Posterior vena cava (tissue), 2 donors: Measurements from ENCODE around the gene POU6F2. TPM values are rescaled to one million over a fixed set of nuclear protein-coding genes. Genes with fewer than 3 reads are reported as not detected.
"Not testable (repeated sequence)": the region's sequence is repeated elsewhere in the genome, so short reads cannot be mapped to it uniquely, and the experiment has no call there.

ENCODE experiments used
- DNase-seq: peaks from one replicate; pipeline ENCODE4 v3.0.0-alpha.2; 2020; ENCODE audit warnings: low spot score
- intact Hi-C, 2 donors: fragments of 100-400 bp; cut with DNase I; formaldehyde crosslinking; loops; one replicate each; pipeline versions ENCODE4 v1.14.1 to v1.14.2; 2022 to 2023
- total RNA-seq, 2 donors: library from RNA; stranded (reverse); fragmentation: NEBNext Ultra II Directional; extraction: Animal tissue kit (Norgen Biotek cat#: 25700); gene quantifications; one replicate each; pipeline ENCODE4 v1.2.1, GENCODE V29; 2021
- donor health status: DM: yes; HTN: yes; CAD: no.
- donor health status: DM: yes; HTN: yes; CAD: no.

Gene POU6F2
- total RNA-seq, 2 donors from 2014 or later = 0.19 to 0.69 TPM

DNA sequence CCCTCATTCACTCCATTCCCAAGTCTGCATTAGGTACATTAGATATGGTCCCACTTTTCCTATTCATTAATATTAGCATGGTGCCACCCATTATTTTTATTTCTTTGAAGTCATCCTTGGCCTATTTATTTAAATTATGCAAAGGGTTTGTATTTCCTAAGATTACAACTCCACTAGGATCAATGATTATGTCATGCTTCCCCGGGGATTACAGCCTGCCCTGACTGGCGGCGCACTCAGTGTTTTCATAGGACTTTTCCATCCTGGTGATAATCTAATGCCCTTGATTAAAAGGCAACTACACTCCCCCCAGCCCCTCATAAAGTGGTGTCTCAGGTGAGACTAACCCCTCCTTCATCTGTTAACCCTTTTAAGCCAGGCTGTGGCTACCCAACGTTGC lies 187.2 kb downstream of the POU6F2 start:
- intact Hi-C loops = no loop called here

DNA sequence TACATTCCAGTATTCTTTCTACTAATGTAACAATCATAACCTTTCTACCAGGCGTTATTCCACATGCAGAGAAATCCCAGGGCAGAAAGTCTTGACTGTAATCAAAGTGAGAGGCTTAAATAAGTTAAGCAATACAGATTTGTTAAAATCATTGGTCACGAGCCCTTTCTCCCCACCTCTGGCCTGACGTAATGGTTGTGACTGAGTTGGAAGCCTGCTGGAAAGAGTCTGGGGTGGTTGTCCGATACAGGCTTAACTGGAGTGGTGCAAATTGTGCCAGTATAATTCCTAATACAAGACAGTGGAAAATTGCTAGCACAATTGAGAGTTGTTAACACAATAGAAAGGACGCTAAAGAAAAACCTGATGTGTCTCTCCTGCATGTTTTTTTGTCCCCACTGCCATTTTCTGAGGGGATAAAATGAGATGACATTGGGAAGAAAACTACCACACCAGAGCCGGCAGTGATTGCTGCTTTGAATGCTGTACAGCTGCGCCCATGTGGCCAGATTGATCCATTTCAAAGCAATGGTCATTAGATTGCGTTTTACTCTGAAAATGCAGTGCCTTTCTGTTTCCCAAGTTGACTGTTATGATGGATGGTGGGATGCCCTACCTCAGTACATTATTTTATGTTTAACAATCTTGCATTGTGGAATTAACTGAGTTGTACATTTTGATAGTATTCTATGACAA lies 190.8 kb downstream of the POU6F2 start:
- DNase-seq = no peak
- intact Hi-C loops = no loop called here

More for the DNA sequence above, 187.2 kb downstream of the POU6F2 start:
- DNase-seq = no peak

DNA sequence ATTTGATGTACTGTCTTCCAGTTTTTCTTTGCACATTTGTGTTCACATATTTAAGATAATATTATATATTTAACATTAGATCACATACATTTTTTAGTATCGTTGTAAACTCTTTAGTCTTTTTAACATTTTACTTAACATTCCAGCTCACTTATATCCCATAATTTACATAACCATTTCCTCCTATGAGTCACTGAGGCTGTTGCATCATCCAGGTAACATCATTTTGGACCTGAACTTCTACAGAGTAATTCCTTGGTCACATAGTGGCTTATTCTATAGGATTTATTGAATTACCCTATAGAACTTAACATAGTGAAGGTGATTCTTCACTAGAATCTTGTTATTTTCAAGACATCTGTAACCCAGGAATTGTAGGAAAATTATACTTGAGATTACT lies 194.4 kb downstream of the POU6F2 start:
- intact Hi-C loops = no loop called here
- DNase-seq = no peak

DNA sequence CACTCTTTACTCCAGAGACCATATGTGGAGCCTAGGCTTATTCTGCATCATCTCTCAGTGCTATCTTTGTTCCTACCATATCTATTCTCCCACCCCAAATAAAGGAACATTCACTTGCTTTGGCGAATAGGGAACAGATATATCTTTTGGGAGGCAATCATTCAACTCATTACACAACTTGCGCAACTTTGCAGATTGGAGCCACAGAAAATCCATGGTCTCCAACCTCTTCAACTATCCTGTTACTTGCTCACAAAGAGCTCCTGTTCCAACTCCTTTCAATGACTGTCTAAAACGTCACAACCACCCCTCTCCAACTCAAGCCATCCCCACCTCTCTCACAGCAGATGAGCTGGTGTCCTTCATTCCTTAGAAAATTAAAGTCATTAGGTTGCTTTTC lies 203.7 kb downstream of the POU6F2 start:
- DNase-seq = no peak
- intact Hi-C loops = no loop called here

DNA sequence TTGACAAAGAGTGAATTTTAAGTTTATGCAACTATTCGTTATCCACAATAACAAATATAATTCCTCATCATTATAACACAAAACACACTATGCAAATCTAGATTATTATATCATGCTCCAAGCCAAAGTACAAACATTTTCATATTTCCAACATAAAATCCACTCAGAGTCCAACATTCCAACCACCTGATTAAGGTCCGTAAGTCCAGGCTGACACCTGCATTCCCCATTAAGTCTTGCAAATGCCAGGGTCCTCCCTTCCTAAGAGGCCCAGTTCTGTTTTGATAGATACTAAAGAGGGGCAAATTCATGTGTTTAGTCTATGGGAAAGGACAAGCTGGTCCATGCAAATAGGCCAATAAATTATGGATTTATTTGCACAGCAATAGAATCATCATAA lies 206.1 kb downstream of the POU6F2 start:
- intact Hi-C loops = no loop called here
- no peak for DNase-seq

DNA sequence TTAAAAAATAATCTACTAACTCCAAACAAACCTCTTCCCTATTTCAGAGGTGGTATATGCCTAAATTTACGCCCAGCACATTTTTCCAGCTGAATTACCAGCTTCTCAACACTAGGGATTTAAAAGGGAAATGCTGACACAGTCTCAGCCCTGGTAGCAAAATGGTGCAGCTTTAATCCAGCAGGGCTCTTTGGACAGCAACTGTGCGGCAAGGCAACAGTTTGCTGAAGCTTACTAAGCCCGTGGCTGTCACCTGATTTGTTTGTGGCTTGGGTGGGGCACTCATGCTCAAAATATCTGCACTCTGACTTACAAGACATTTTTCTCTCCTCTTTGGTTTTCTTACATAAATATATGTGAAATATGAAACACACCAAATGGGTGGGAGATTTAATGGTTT lies 206.7 kb downstream of the POU6F2 start:
- DNase-seq = no peak
- intact Hi-C loops = no loop called here

DNA sequence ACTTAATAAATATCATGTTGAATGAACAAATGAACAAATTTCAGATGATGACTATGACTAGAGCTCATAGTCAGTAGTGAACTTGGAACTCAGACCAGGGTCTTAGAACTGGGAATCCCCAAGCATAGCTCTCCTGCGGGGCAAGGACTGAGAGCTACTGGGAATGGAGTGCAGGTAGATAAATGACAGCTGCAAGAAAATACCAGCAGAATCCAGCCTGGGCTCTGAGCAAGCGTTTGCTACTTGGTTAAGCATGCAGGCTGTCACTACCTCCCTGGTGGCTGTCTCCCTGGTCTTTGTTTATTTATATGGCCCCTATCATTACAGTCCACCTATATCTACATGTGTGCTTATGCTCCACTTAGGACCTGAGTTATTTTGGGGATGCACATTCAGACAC lies 208.4 kb downstream of the POU6F2 start:
- intact Hi-C loops = no loop called here
- DNase-seq = no peak

DNA sequence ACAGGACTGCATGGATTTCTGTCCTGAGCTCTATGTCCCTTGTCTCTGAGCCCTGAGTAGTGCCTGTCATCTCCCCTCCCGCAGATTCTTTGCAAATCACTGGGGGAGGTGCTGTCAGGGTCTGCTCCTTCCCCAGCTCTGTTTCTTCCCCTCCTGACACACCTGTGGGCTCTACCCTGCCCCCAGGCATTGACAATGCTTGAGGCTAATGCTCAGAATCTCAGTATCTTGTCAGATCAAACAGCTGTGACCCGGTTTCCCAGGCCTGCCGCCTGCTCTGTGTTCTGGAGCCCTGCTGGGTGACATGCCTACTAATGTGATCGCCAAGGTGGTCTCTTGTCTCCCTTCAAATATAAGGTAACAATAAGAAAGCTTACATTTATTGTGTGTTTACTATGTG lies 209.0 kb downstream of the POU6F2 start:
- intact Hi-C loops = no loop called here
- no peak for DNase-seq

DNA sequence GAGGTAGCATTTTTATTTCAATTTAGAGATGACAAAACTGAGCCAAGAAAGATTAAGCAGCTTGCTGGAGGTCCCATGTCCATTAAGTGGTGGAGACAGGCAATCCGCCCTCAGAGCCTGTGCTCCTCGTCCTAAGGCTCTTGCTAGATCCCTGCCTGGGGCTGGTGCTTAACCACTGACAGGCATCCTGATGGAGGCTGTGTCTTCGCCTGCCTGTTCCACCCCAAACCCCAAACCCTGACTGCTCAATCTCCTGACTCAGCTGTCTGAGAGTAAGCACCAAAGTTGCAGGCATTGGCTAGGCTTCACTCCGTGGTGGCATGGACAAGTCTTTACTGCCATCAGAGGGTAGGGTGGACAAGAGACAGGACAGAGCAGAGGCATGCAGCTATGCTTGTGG lies 209.4 kb downstream of the POU6F2 start:
- DNase-seq = no peak
- intact Hi-C loops = no loop called here

DNA sequence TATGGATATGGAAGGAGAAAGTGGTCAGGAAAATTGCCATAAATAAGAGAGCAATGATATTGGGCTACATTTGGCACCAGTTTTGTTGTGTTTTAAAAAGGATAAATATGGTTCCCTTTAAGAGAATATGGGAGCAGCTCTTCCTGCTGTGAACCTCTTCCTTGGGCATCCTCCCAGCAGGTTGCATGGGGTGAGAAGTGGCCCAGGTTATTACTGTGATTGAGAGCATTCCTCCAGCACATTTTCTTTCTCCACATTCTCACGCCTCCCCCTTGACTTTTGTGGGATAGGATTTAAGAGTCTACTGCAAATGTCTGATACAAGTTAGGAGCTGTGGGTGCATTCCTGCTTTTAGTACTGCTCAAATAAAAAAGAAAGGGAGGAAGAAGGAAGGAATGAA lies 214.8 kb downstream of the POU6F2 start:
- no peak for DNase-seq
- intact Hi-C loops = no loop called here

DNA sequence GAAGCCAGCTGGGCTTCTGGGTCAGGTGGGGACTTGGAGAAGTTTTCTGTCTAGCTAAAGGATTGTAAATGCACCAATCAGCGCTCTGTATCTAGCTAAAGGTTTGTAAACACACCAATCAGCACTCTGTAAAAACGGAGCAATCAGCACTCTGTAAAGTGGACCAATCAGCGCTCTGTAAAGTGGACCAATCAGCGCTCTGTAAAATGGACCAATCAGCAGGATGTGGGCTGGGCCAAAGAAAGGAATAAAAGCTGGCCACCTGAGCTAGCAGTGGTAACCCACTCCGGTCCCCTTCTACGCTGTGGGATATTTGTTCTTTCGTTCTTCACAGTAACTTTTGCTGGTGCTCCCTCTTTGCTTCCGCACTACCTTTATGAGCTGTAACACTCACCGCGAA lies 216.7 kb downstream of the POU6F2 start:
- intact Hi-C loops, DNase-seq: not testable (repeated sequence)

DNA sequence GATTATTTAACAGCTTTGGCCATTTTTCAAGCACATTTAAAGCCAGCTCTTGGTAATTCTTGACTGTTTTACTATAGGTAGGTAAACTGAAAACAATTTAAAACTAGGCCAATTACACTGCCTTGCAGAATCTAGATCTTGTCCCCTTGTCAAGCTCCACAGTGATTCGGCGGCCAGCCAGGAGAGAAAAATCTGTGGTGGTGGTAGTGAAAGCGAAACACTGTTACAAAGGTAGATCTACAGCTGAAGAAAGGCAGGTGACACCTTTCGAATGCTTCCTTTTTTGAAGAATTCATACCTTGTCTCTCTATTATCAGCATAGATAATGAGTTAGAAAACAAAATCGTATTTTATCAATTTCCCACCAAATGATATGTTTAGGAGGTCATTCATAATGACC lies 218.3 kb downstream of the POU6F2 start:
- intact Hi-C loops = no loop called here
- DNase-seq = no peak

DNA sequence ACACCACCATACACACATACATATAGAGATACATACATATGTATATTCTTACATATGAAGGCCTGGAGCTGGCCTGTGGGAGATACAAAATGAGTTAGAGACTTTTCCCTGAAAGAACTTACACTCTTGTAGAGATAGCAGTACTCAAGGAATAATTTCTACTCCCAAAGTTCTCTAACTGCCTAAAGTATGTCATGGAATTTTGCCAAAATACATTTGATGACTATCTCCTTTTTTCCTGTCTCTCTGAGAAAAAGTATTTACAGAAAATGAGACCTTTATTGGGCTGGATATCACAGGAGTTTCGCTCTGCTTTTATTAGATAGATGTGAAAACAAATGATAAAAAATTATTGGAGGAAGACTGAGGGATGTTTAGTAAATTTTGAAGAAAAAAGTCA lies 220.1 kb downstream of the POU6F2 start:
- DNase-seq = no peak
- intact Hi-C loops = no loop called here

DNA sequence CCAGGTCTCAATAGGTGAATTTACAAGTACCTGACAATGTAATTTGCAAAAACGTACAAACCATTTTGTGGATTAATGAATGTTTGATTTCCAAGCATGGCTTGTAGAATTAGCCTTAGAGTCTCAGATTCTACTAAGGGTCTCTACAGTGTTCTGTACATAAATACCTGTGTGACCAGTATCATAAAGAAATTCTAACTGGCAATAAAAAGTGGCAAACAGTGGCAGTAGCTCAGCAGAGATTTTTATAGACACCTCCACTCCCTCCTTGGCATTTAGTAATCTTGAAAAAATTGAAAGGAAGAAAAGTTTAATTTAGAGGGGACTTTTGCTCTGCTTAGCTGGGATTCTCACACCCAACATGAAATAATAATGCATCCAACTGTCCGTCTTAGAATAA lies 220.8 kb downstream of the POU6F2 start:
- DNase-seq = no peak
- intact Hi-C loops = no loop called here

DNA sequence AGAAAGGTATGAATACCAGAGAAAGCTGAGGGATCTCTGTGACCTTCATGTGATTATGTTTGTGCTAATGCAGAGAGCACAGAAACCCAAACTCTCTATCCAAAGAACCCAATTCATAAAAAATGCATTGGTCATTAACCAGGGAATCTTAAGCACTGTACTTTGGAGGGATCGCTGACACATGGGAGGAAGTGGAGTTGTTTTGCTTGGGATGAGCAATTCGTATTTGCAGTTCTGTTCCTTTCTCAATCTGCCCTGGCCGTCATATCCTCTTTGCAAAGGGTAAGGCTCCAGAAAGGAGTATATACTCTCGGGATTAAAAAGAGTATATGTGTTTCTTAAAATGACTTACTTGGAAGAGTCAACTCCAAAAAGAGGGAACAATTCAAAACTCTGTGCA lies 221.3 kb downstream of the POU6F2 start:
- intact Hi-C loops = no loop called here
- no peak for DNase-seq

DNA sequence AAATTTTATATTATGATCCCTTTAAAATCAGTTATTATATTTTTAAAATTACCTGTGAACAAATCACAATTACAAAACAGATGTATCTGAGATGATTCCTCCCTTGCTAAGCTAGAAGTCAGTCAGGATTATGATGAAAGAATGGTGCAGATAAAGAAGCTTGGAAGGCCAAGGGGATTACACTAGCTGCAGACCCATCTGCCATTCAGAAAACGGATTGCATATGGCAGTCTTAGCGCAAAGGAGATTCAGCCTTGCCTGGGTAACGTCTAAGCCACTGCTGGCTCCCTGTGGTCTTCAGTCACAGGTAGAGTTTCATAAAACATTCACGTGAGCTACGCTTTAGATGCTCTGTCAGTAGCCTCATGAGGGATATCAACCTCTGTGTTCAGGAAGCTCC lies 222.2 kb downstream of the POU6F2 start:
- no peak for DNase-seq
- intact Hi-C loops = no loop called here

DNA sequence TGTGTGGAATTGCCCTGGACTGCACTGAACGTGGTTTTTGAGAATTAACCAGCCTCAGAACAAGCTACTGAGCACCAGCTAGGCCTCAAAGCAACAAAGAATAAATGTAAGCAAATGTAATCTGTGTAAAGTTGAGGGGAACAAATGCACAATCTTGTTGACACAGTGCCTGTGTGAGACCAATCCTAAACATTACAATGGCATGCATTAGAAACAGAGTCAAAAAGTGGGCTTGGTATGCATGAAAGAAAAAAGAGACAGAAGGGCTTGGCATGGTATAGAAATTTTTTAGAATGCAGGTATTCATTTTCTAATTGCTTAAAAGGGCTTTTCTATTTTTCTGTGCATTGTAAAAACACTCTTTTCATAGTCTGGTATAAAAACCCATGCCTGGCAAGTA lies 224.3 kb downstream of the POU6F2 start:
- intact Hi-C loops = no loop called here
- DNase-seq = no peak

DNA sequence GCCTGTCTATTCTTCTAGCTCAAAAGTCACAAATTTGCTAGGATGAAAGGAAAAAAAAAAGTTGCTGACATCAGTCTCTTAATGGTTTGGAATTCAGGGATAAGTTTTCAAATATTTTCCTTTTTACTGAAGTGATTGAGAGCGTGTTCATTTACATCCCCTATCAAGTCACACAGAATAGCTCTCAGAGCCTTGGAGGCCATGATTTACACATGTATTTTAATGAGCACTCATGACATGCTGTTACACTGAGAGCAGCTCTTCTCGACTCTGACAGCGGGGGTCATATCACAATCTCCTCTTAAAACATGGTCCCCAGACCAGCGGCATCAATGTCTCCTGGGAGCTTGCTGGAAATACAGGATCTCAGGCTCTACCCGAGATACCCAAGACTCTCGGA lies 232.7 kb downstream of the POU6F2 start:
- intact Hi-C loops = no loop called here
- no peak for DNase-seq

DNA sequence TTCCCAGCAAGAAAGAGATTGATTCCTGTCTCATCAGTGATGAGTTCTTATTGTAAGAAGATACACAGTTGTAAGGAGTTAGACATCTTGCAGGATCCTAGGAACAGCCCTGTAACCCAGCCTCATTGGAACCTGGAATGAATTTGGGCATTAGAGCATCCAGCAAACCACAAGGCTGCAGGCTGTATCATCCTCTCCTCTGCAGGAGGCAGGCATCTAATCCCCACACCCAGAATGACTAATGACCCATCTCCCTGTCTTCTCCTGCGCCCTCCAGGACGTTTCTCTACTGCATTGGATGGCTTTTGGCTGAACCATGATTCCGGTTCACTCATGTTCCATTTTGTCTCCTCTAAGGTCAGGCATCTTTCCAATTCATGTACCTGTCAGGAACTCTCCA lies 233.9 kb downstream of the POU6F2 start:
- intact Hi-C loops = no loop called here
- DNase-seq = no peak

DNA sequence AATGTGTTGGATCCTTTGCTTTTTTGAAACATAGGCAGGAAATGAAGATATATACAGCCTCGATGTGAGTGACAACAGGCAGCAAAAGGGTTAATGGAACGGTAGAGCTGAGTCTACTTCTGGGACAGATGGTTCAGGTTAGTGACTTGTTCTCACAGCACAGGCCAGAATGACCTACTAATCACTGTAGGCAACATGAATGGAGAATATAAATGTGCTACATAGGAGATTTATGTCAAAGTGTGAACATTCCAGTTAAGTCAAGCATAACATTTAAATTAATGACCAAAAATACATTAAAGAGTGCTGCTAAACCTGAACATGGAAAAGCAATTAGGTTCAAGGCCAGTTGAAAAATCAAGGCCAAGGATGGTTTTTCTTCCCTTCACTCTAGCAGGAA lies 235.2 kb downstream of the POU6F2 start:
- DNase-seq = no peak
- intact Hi-C loops = no loop called here

DNA sequence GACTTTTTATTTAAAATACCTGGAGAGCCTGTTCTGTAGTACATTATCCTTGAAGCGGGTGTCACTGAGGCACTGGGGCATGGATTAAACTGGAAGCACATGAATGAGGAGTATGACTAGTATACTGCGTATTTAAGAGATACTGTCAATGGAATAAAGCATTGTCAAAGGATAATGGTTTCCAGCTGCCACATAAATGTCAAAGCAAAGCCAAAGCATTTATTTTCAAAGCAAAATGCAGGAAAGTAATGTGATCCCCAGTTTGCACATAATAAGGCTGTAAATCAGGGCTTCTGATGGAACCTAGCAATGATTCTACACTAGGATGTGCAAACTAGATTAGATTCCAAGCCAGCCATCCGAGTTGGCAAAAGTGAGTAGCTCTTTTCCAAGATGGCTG lies 240.1 kb downstream of the POU6F2 start:
- intact Hi-C loops = no loop called here

DNA sequence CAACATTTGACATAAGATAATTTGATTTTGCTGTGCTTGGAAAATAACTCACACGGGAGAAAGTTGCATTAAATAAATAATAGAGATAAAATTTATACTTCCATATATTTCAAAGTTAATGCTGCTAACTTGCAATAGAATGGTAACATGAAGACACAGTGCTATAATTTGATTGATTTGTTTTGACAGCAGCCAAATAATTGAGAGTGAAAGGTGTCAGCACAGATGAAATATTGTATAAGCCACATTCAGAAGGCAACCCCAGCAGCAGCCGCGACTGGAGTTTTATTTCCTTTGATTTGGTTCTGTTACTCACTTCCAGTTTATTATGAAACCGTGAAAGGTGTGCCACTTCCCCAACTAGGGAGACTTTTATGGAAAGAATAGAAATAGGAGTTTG lies 242.2 kb downstream of the POU6F2 start:
- no peak for DNase-seq

More for the DNA sequence above, 240.1 kb downstream of the POU6F2 start:
- no peak for DNase-seq

More for the DNA sequence above, 242.2 kb downstream of the POU6F2 start:
- intact Hi-C loops = no loop called here
